ENCODE data around the gene SIX1. TPM values are rescaled to one million over a fixed set of nuclear protein-coding genes. Genes with fewer than 3 reads are reported as not detected.

The SIX1 gene
- total and polyA plus RNA-seq, 5 donors: 0.14 TPM; not detected in 4

GRCh38 chr14:60654334-60654821, 5.1 kb upstream of the SIX1 start:
- intact Hi-C loops (cut with DNase I): no loop called here
- Histone ChIP-seq H3K27me3 (ENCODE audit: control insufficient read depth, insufficient read depth) (no peaks in the 10 kb centered on the region), H3K27ac (ENCODE audit: low read length) (no peak overlapping the region), H3K9me3 (ENCODE audit: control insufficient read depth, low read length) (no peaks in the 10 kb centered on the region), H3K4me1 (ENCODE audit: control insufficient read depth, insufficient read depth, low read length) (no peaks in the 10 kb centered on the region), H3K4me3 (ENCODE audit: low read length) (no peak overlapping the region)
- 30% methylated on average over 3 of the region's 3 CpGs for WGBS
- DNase-seq: no peak
- ATAC-seq: no peak

DNA sequence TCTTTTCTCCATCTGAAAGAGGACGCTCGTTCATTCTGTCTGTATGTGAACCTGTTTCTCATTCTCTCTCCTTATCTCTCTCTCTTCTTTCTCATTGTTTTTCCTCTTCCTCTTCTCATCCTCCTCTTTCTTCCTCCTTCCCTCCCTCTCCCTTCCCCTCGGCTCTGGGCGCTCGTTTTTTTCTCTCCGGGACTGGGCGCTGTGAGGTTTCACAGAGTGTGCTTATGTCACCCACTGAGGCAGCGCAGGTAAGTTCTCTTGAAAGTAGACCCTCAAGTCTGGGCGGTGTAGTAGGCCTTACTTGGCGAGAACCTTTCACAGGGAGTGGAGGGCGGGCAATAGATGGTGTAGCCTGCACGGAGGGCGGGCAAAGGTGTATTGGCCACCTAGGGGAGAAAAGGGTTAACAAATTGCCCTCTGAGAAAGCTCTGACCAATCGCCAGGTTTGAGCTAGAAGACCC, 4.5 kb upstream of the SIX1 start:
- H3K4me3 ChIP-seq (ENCODE audit: low read length): no peak overlapping the region
- H3K4me1 ChIP-seq (ENCODE audit: control insufficient read depth, insufficient read depth, low read length): no peaks in the 10 kb centered on the region
- H3K27ac ChIP-seq (ENCODE audit: low read length): no peak overlapping the region
- no peaks in the 10 kb centered on the region for H3K9me3 ChIP-seq (ENCODE audit: control insufficient read depth, low read length)
- 7% methylated on average over 14 of the region's 14 CpGs for WGBS
- DNase-seq: no peak
- ATAC-seq: no peak
- no peaks in the 10 kb centered on the region for H3K27me3 ChIP-seq (ENCODE audit: control insufficient read depth, insufficient read depth)
- intact Hi-C loops (cut with DNase I): no loop called here

GRCh38 chr14:60652674-60653651, 3.7 kb upstream of the SIX1 start:
- H3K4me1 ChIP-seq (ENCODE audit: control insufficient read depth, insufficient read depth, low read length): no peaks in the 10 kb centered on the region
- H3K9me3 ChIP-seq (ENCODE audit: control insufficient read depth, low read length): no peaks in the 10 kb centered on the region
- no peak for ATAC-seq
- DNase-seq: no peak
- 8% methylated on average over 50 of the region's 50 CpGs for WGBS
- H3K4me3 ChIP-seq (ENCODE audit: low read length): no peak overlapping the region
- H3K27me3 ChIP-seq (ENCODE audit: control insufficient read depth, insufficient read depth): no peaks in the 10 kb centered on the region
- intact Hi-C loops (cut with DNase I): no loop called here
- H3K27ac ChIP-seq (ENCODE audit: low read length): no peak overlapping the region

- DNase-seq (no peak), ATAC-seq (no peak)
- intact Hi-C loops (cut with DNase I): no loop called here
- no peak overlapping the region for H3K4me3 ChIP-seq (ENCODE audit: low read length)
- no peaks in the 10 kb centered on the region for H3K4me1 ChIP-seq (ENCODE audit: control insufficient read depth, insufficient read depth, low read length)
- no peaks in the 10 kb centered on the region for H3K27me3 ChIP-seq (ENCODE audit: control insufficient read depth, insufficient read depth)
- no peaks in the 10 kb centered on the region for H3K9me3 ChIP-seq (ENCODE audit: control insufficient read depth, low read length)
- 8% methylated on average over 38 of the region's 38 CpGs for WGBS
- no peak overlapping the region for H3K27ac ChIP-seq (ENCODE audit: low read length)
Observed at GRCh38 chr14:60651796-60652673, 2.8 kb upstream of the SIX1 start.

GRCh38 chr14:60651086-60651795, 2.0 kb upstream of the SIX1 start:
- Histone ChIP-seq H3K9me3 (ENCODE audit: control insufficient read depth, low read length) (no peaks in the 10 kb centered on the region), H3K27ac (ENCODE audit: low read length) (no peak overlapping the region), H3K27me3 (ENCODE audit: control insufficient read depth, insufficient read depth) (no peaks in the 10 kb centered on the region), H3K4me1 (ENCODE audit: control insufficient read depth, insufficient read depth, low read length) (no peaks in the 10 kb centered on the region), H3K4me3 (ENCODE audit: low read length) (no peak overlapping the region)
- ATAC-seq (no peak), DNase-seq (no peak)
- WGBS: 9% methylated on average over 5 of the region's 5 CpGs
- intact Hi-C loops (cut with DNase I): no loop called here

- 6% methylated on average over 11 of the region's 11 CpGs for WGBS
- Histone ChIP-seq H3K4me1 (ENCODE audit: control insufficient read depth, insufficient read depth, low read length) (no peaks in the 10 kb centered on the region), H3K27ac (ENCODE audit: low read length) (no peak overlapping the region), H3K9me3 (ENCODE audit: control insufficient read depth, low read length) (no peaks in the 10 kb centered on the region), H3K27me3 (ENCODE audit: control insufficient read depth, insufficient read depth) (no peaks in the 10 kb centered on the region), H3K4me3 (ENCODE audit: low read length) (no peak overlapping the region)
- intact Hi-C loops (cut with DNase I): no loop called here
- DNase-seq (no peak), ATAC-seq (no peak)
Observed at GRCh38 chr14:60650373-60650961, 1.2 kb upstream of the SIX1 start.

DNA sequence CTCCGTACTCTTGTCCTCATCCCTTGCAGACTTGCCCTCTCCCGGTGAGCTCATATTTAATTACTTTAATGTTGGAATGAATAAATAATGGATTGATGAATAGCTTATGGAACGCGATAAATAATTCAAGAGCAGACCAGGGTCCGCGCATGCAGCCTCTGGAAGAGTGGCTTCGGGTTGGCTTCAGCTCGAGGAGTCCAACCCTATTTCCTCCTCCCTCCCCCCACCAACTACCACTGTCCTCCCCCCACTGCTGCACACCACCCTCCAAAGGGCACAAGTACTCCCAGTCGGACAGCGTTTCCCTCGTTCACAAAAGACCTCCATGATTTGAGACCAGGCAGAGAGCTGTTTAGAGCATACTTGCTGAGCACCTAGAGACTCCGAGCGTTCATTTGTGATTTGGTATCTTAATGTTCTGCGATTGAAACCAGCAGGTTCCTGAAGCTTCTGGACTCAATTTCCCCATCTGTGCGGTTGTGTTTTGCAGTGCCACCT, 647 bp upstream of the SIX1 start:
- Histone ChIP-seq H3K27me3 (ENCODE audit: control insufficient read depth, insufficient read depth) (peaks cover 3% of the 10 kb centered on the region), H3K4me3 (ENCODE audit: low read length) (peak overlapping the region; percentile 37), H3K27ac (ENCODE audit: low read length) (no peak overlapping the region), H3K9me3 (ENCODE audit: control insufficient read depth, low read length) (no peaks in the 10 kb centered on the region), H3K4me1 (ENCODE audit: control insufficient read depth, insufficient read depth, low read length) (no peaks in the 10 kb centered on the region)
- intact Hi-C loops (cut with DNase I): no loop called here
- DNase-seq: no peak
- ATAC-seq: no peak
- 2% methylated on average over 15 of the region's 15 CpGs for WGBS

- peak in 1 of 2 donors; percentile 43 for ATAC-seq
- no peak overlapping the region for H3K27ac ChIP-seq (ENCODE audit: low read length)
- intact Hi-C loops (cut with DNase I): no loop called here
- H3K27me3 ChIP-seq (ENCODE audit: control insufficient read depth, insufficient read depth): peaks cover 3% of the 10 kb centered on the region
- H3K9me3 ChIP-seq (ENCODE audit: control insufficient read depth, low read length): no peaks in the 10 kb centered on the region
- DNase-seq: peak in 2 of 3 donors; percentile 55 to 59
- H3K4me1 ChIP-seq (ENCODE audit: control insufficient read depth, insufficient read depth, low read length): no peaks in the 10 kb centered on the region
- WGBS: 3% methylated on average over 61 of the region's 61 CpGs
- peak overlapping the region; percentile 37 for H3K4me3 ChIP-seq (ENCODE audit: low read length)
Observed at GRCh38 chr14:60648249-60648933, 886 bp downstream of the SIX1 start.

DNA sequence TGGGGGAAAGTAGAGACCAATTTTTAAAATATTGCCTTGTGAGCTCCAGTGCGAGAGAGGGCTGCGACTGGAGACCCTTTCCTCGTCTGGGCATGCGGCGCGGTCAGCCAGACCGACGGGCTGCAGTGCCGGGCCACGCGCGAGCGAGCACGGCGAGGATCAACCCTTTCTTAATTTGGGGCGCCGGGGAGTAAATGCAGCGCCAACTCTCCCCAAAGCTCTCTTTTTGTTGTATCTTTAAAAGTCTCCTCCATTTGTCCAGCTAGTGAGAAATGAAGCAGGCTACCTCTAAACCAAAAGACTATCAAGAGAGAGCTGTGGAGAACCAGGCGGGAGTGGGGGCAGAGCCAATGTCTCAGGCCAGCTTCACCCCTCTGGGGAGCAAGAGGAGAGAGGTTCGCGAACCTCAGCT, 1.4 kb downstream of the SIX1 start:
- intact Hi-C loops (cut with DNase I): no loop called here
- Histone ChIP-seq H3K4me3 (ENCODE audit: low read length) (peak overlapping the region; percentile 13), H3K27ac (ENCODE audit: low read length) (no peak overlapping the region), H3K4me1 (ENCODE audit: control insufficient read depth, insufficient read depth, low read length) (no peaks in the 10 kb centered on the region), H3K9me3 (ENCODE audit: control insufficient read depth, low read length) (no peaks in the 10 kb centered on the region), H3K27me3 (ENCODE audit: control insufficient read depth, insufficient read depth) (peaks cover 3% of the 10 kb centered on the region)
- WGBS: 10% methylated on average over 21 of the region's 21 CpGs
- no peak for ATAC-seq
- no peak for DNase-seq

Data from right cardiac atrium (tissue), 5 donors.